K562 (cell line): ENCODE measurements around the gene PSMD8. TPM values are rescaled to one million over a fixed set of nuclear protein-coding genes. Genes with fewer than 3 reads are reported as not detected.

Experiments
- ATAC-seq: fragments of 200-7000 bp; cut with Tn5 transposase; 3 replicates; pipeline ENCODE4 v1.9.1; 2020; ENCODE audit warnings: moderate library complexity
- BruUV-seq: library from RNA; stranded (reverse); fragments of 400-500 nt; replicated peaks from 2 replicates; lab custom pipeline; 2021; lab: Mats Ljungman, UMichigan
- CTCF ChIA-PET: fragments of 300-600 bp; formaldehyde crosslinking; extraction: SDS; loops from one replicate; lab custom pipeline; 2021; ENCODE audit warnings: low intra/inter-chr PET ratio; lab: Yijun Ruan, JAX
- POLR2A ChIA-PET: fragments of 300-600, 350-650 bp; sonication (Branson Sonifier 250); formaldehyde crosslinking; extraction: SDS; loops from one replicate; lab custom pipeline; 2021; ENCODE audit warnings: antibody characterized with exemption, inconsistent platforms; lab: Yijun Ruan, JAX
- DNase-seq, 4 experiments: peaks; one replicate each; pipeline versions ENCODE4 v3.0.0 to v3.0.0-alpha.2; 2011 to 2018; ENCODE audit warnings: low spot score in 3 of 4, mixed read lengths in 3 of 4; ENCODE audit errors: extremely low read depth in 1 of 4
- FAIRE-seq: peaks from 2 replicates; lab custom pipeline; 2011; peaks lifted over from hg19 to GRCh38; lab: Jason Lieb, UNC
- H2AFZ ChIP-seq: 2 replicates; pipeline ENCODE4 v1.6.0; 2011; ENCODE audit warnings: low read depth, low read length, control low read depth, inconsistent platforms
- H3K27ac ChIP-seq: fragments of 200-600 bp; 3 replicates; pipeline ENCODE4 v1.8.0; 2011; ENCODE audit warnings: low read depth, mild to moderate bottlenecking, control low read depth, inconsistent platforms, low read length, moderate library complexity, mixed read lengths; ENCODE audit errors: extremely low read depth
- H3K27me3 ChIP-seq, 2 experiments: fragments of 300-600 bp in 1 of 2; 2 replicates in 1 of 2; 3 replicates in 1 of 2; pipeline versions ENCODE4 v1.6.0 to v1.8.0; 2011; ENCODE audit warnings: inconsistent platforms in 2 of 2, low read length in 2 of 2, mild to moderate bottlenecking in 1 of 2, mixed read lengths in 1 of 2, moderate library complexity in 1 of 2; ENCODE audit not compliant: control insufficient read depth in 2 of 2, insufficient read depth in 2 of 2
- H3K36me3 ChIP-seq: fragments of 300-600 bp; 3 replicates; pipeline ENCODE4 v1.8.0; 2011; ENCODE audit warnings: mild to moderate bottlenecking, low read length, inconsistent platforms; ENCODE audit not compliant: control insufficient read depth, insufficient read depth
- H3K4me1 ChIP-seq, 2 experiments: fragments of 200-600 bp in 1 of 2; replicated peaks in 1 of 2; 2 replicates in 1 of 2; 3 replicates in 1 of 2; pipeline versions ENCODE4 v1.5.1 to v1.8.0; 2011; ENCODE audit warnings: inconsistent platforms in 2 of 2, low read length in 2 of 2, mild to moderate bottlenecking in 1 of 2, mixed read lengths in 1 of 2, moderate library complexity in 1 of 2; ENCODE audit not compliant: control insufficient read depth in 2 of 2, insufficient read depth in 2 of 2
- H3K4me2 ChIP-seq: 2 replicates; pipeline ENCODE4 v1.6.1; 2011; ENCODE audit warnings: low read length, control low read depth, inconsistent platforms, mixed read lengths; ENCODE audit not compliant: insufficient read depth
- H3K4me3 ChIP-seq: fragments of 200-600 bp; sonication (generic), shearing (Covaris generic); 2 replicates; pipeline ENCODE4 v1.5.1; 2016; ENCODE audit warnings: control low read depth, inconsistent platforms
- H3K79me2 ChIP-seq: fragments of 200-600 bp; 3 replicates; pipeline ENCODE4 v1.8.0; 2011; ENCODE audit warnings: low read length, inconsistent platforms; ENCODE audit not compliant: control insufficient read depth, insufficient read depth
- H3K9ac ChIP-seq, 2 experiments: 2 replicates each; pipeline versions ENCODE4 v1.6.0 to v1.6.1; 2011; ENCODE audit warnings: low read depth in 2 of 2, low read length in 2 of 2, control low read depth in 1 of 2, inconsistent platforms in 1 of 2, mild to moderate bottlenecking in 1 of 2, mixed read lengths in 1 of 2; ENCODE audit not compliant: insufficient read depth in 1 of 2
- H3K9me1 ChIP-seq: one replicate; pipeline ENCODE4 v1.6.0; 2011; ENCODE audit warnings: inconsistent platforms, mild to moderate bottlenecking, low read length, moderate library complexity; ENCODE audit not compliant: control insufficient read depth, insufficient read depth
- H3K9me3 ChIP-seq: replicated peaks from 2 replicates; pipeline ENCODE4 v1.5.1; 2011; ENCODE audit warnings: low read depth, low read length, inconsistent platforms; ENCODE audit not compliant: control insufficient read depth, insufficient read depth
- H4K20me1 ChIP-seq: replicated peaks from 2 replicates; pipeline ENCODE4 v1.6.1; 2011; ENCODE audit warnings: low read length, inconsistent platforms, mixed read lengths; ENCODE audit not compliant: control insufficient read depth, insufficient read depth
- ELF1 ChIP-seq: fragments of 200-800 bp; sonication (Bioruptor generic); IDR thresholded peaks from 2 replicates; pipeline ENCODE4 v1.6.1; 2016; ENCODE audit warnings: missing genetic modification characterization, missing compliant biosample characterization
- EWSR1 ChIP-seq: fragments of 450-650 bp; IDR thresholded peaks from 2 replicates; pipeline ENCODE4 v1.6.1; 2018; ENCODE audit warnings: borderline replicate concordance, mild to moderate bottlenecking, low read depth, moderate library complexity; ENCODE audit not compliant: partially characterized antibody
- HNRNPLL ChIP-seq: fragments of 200-400 bp; formaldehyde crosslinking; IDR thresholded peaks from 2 replicates; pipeline ENCODE4 v1.6.1; 2017; ENCODE audit warnings: low read length, low read depth, mild to moderate bottlenecking; ENCODE audit not compliant: poor library complexity, severe bottlenecking
- KLF6 ChIP-seq: fragments of 250-450 bp; sonication (Bioruptor Pico); IDR thresholded peaks from 2 replicates; pipeline ENCODE4 v1.4.0; 2020; ENCODE audit warnings: mild to moderate bottlenecking, moderate library complexity, borderline replicate concordance
- NCOA1 ChIP-seq: fragments of 450-650 bp; IDR thresholded peaks from 2 replicates; pipeline ENCODE4 v1.6.1; 2016; ENCODE audit warnings: low read depth
- NR2C2 ChIP-seq, 2 experiments: fragments of 200-800 bp in 1 of 2; sonication (Bioruptor generic) in 1 of 2; sonication (generic) in 1 of 2; formaldehyde crosslinking in 1 of 2; IDR thresholded peaks; 2 replicates each; pipeline versions ENCODE4 v1.6.1 to v1.8.0; 2016 to 2022; ENCODE audit warnings: mild to moderate bottlenecking in 1 of 2, missing compliant biosample characterization in 1 of 2, missing genetic modification characterization in 1 of 2, missing genetic modification reagents in 1 of 2
- NRF1 ChIP-seq, 2 experiments: fragments of 450-650 bp; IDR thresholded peaks in 1 of 2; conservative IDR thresholded peaks in 1 of 2; 2 replicates each; pipeline ENCODE4 v1.6.1; 2014; ENCODE audit warnings: mild to moderate bottlenecking in 2 of 2
- RFX7 ChIP-seq: fragments of 250-450 bp; sonication (Bioruptor Pico); IDR thresholded peaks from 2 replicates; pipeline ENCODE4 v1.5.1; 2021; ENCODE audit warnings: mild to moderate bottlenecking
- TRIM24 ChIP-seq, 2 experiments: fragments of 450-650 bp; IDR thresholded peaks; 2 replicates each; pipeline ENCODE4 v1.6.1; 2016
- ZBTB7A ChIP-seq: IDR thresholded peaks from 2 replicates; pipeline ENCODE4 v1.6.1; 2011; ENCODE audit warnings: low read depth, mild to moderate bottlenecking, low read length, moderate library complexity, borderline replicate concordance; ENCODE audit not compliant: control insufficient read depth
- ZEB2 ChIP-seq: fragments of 450-650 bp; IDR thresholded peaks from 2 replicates; pipeline ENCODE4 v1.6.1; 2016
- ZKSCAN3 ChIP-seq: fragments of 250-450 bp; sonication (Bioruptor Pico); IDR thresholded peaks from 2 replicates; pipeline ENCODE4 v1.4.0; 2020
- ZNF165 ChIP-seq: fragments of 250-450 bp; sonication (Bioruptor Pico); IDR thresholded peaks from 2 replicates; pipeline ENCODE4 v1.4.0; 2020; ENCODE audit warnings: borderline replicate concordance
- WGBS: fragments of 100-300 bp; shearing (Covaris generic); methylation state at CpG from one replicate; pipeline ENCODE4 v1.1.6; 2016; ENCODE audit warnings: low coverage, mixed read lengths; ENCODE audit not compliant: insufficient coverage; ENCODE audit errors: missing lambda C conversion rate; 5-methylcytosine and 5-hydroxymethylcytosine counted together
- in situ Hi-C: fragments of 300-500 bp; cut with MboI; formaldehyde crosslinking; loops from 4 replicates; pipeline ENCODE4 v1.15.0; 2018; ENCODE audit warnings: inconsistent platforms, mixed read lengths
- intact Hi-C: fragments of 100-400 bp; cut with micrococcal nuclease; formaldehyde crosslinking; loops from 2 replicates; pipeline ENCODE4 v1.14.2; 2022
- polyA plus RNA-seq, 8 experiments: library from polyadenylated mRNA; depleted of rRNA in 4 of 8; stranded (reverse) in 5 of 8; unstranded in 3 of 8; fragments of >200 nt; fragmentation: Nextera tagmentation in 2 of 8; fragmentation: Illumina TruSeq in 1 of 8; extraction: Ambion mirVana in 2 of 8; extraction: Trizol in 1 of 8; gene quantifications; 2 replicates each; pipeline versions ENCODE4 v1.2.1 to v1.2.3, GENCODE V29; 2011 to 2014; ENCODE audit warnings: inconsistent platforms in 1 of 8, missing spikeins in 1 of 8
- total RNA-seq, 7 experiments: library from RNA; depleted of rRNA in 6 of 7; stranded (reverse); fragments of >200 nt in 6 of 7; fragmentation: Illumina TruSeq in 2 of 7; extraction: Trizol in 2 of 7; gene quantifications; 2 replicates each; pipeline versions ENCODE4 v1.2.1 to v1.2.3, GENCODE V29; 2011 to 2021; ENCODE audit warnings: low replicate concordance in 1 of 7
- TF ChIP-seq, protein P1 (sequence below): fragments of 450-650 bp; IDR thresholded peaks from 2 replicates; pipeline ENCODE4 v1.6.1; 2014; ENCODE audit warnings: low read depth, mild to moderate bottlenecking, moderate library complexity, borderline replicate concordance

The PSMD8 gene
- total and polyA plus RNA-seq, 9 of the 15 experiments (the other 6 are each of a cell fraction or from before 2014, with no cell fraction given), result 130 to 583 (median 315) TPM

DNA sequence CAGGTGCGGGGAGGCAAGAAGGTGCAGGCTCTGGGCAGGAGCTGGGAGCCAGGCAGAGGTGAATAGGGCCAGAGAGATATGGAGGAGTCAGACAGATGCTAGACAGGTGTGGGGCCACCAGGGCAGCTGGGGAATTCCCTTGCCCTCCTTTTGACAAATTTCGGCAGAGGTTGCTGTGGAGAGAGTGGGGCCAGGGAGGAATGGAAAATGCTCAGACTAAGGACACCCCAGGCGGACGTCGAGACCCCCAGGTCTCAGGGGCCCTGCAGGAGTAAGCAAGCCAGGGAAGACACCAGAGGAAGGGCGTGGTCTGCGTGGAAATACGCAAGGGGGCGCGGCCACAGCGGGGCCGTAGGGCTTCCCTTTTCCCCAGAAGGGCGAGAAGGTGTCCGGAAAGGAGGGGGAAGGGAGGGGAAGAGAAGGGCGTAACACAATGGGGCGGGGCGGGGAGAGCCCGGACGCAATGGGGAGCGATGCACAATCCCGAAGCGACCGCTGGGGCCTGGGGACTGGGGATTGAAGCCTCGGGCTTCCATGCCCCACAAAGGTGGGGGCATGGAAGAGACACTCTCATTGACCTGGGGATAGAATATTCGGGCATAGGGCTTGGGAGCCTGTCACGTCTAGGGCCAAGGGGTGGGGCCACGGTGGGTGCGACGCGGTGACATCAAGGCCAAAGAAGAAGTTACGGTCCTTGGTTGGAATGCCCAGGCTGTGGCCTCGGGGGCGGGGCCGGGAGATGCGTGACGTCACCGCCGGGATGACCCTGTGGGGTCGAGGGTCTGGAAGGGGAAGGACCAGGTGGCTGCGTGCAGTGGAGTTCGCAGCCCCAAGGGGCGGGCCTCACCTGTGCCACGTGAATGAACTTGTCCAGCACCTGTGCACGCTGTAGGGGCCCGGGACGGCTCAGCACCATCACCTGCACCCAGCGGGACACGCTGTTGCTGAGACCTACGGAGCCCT is 43.5 kb downstream of the PSMD8 start:
- in situ Hi-C loops, result no loop called here
- intact Hi-C loops, result no loop called here
- no TSS peak for BruUV-seq
- Histone ChIP-seq H3K9ac (peak overlapping the region; percentile 32 to 87; a peak in 3 of 4 replicates), H2AFZ (peak overlapping the region; percentile 82), H3K79me2 (no peaks in the 10 kb centered on the region), H3K27ac (peak overlapping the region; percentile 36; the same call in 2 of the 3 replicates), H3K27me3 (no peaks in the 10 kb centered on the region), H3K4me2 (peak overlapping the region; percentile 69), H3K36me3 (no peaks in the 10 kb centered on the region), H3K4me3 (peak overlapping the region; percentile 37), H3K4me1 (peaks cover 31 to 52% of the 10 kb centered on the region in 2 experiments), H3K9me3 (no peaks in the 10 kb centered on the region), H4K20me1 (no peaks in the 10 kb centered on the region), H3K9me1 (no peaks in the 10 kb centered on the region)
- CTCF ChIA-PET, result no interaction called here
- peak; percentile 86 to 93 (median 92) for DNase-seq
- ATAC-seq, result peak; percentile 89
- POLR2A ChIA-PET, result interaction anchor here (0.6 kb wide), 1 partner anchor 13 kb away, joined by 3 read pairs; no protein-coding TSS in a partner anchor
- FAIRE-seq, result peak; percentile 76
- 10% methylated on average over 36 of the region's 49 CpGs for WGBS
- TF ChIP-seq, protein P1, sequence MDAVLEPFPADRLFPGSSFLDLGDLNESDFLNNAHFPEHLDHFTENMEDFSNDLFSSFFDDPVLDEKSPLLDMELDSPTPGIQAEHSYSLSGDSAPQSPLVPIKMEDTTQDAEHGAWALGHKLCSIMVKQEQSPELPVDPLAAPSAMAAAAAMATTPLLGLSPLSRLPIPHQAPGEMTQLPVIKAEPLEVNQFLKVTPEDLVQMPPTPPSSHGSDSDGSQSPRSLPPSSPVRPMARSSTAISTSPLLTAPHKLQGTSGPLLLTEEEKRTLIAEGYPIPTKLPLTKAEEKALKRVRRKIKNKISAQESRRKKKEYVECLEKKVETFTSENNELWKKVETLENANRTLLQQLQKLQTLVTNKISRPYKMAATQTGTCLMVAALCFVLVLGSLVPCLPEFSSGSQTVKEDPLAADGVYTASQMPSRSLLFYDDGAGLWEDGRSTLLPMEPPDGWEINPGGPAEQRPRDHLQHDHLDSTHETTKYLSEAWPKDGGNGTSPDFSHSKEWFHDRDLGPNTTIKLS, result no peak
- TF ChIP-seq NRF1 (conservative IDR thresholded peaks at IDR 0.05 in 1 of 2, IDR thresholded peaks at IDR 0.05 in 1 of 2) (peak; percentile 46 to 54; a peak in 3 of 4 replicates), TRIM24 (IDR thresholded peaks at IDR 0.05) (0 out of 4 replicates have a peak, but pooled peaks of 1 of the 2 experiments have one; percentile 70), NCOA1 (peak; percentile 73), HNRNPLL (peak; percentile 62), ZNF165 (CRISPR knock-in tag) (no peak), ZKSCAN3 (CRISPR knock-in tag) (no peak), RFX7 (CRISPR knock-in tag) (no peak), ELF1 (0 out of 2 replicates have a peak, but pooled peaks have one; percentile 38), NR2C2 (CRISPR knock-in tag; IDR thresholded peaks at IDR 0.05) (no peak), NR2C2 (tag; IDR thresholded peaks at IDR 0.05) (peak; percentile 57; the same call in 1 of the 2 replicates), ZBTB7A (peak; percentile 55; the same call in 1 of the 2 replicates), KLF6 (0 out of 2 replicates have a peak, but pooled peaks have one; percentile 11), ZEB2 (peak; percentile 63; the same call in 1 of the 2 replicates), EWSR1 (no peak)
